Right lobe of liver (tissue), 6 donors: ENCODE results near the gene DDX24. TPM values are rescaled to one million over a fixed set of nuclear protein-coding genes. Genes with fewer than 3 reads are reported as not detected.

Experiments
- ATAC-seq, 4 donors: fragments of 200-7000 bp; cut with Tn5 transposase; one replicate each; pipeline ENCODE4 v1.9.1; 2020; ENCODE audit warnings: mild to moderate bottlenecking in 4 of 4, moderate library complexity in 4 of 4
- DNase-seq, 3 donors: peaks; one replicate each; pipeline ENCODE4 v3.0.0-alpha.2; 2020
- H3K27ac ChIP-seq, 3 donors: fragments of 200-600 bp; one replicate each; pipeline ENCODE4 v1.8.0; 2022
- H3K27me3 ChIP-seq, 2 donors: fragments of 200-600 bp; one replicate each; pipeline ENCODE4 v1.8.0; 2022
- H3K36me3 ChIP-seq, 4 donors: fragments of 200-600 bp; sonication (generic) in 1 of 4; one replicate each; pipeline versions ENCODE4 v1.5.1 to v1.8.0; 2017 to 2022; ENCODE audit warnings: control low read depth in 1 of 4
- H3K4me1 ChIP-seq, 4 donors: fragments of 200-600 bp; sonication (generic) in 1 of 4; one replicate each; pipeline versions ENCODE4 v1.5.1 to v1.8.0; 2017 to 2022; ENCODE audit warnings: control low read depth in 1 of 4
- H3K4me3 ChIP-seq, 3 donors: fragments of 200-600 bp; one replicate each; pipeline ENCODE4 v1.8.0; 2022
- H3K9me3 ChIP-seq, 4 donors: fragments of 200-600 bp; sonication (generic) in 1 of 4; one replicate each; pipeline versions ENCODE4 v1.5.1 to v1.8.0; 2017 to 2022; ENCODE audit warnings: control low read depth in 1 of 4
- CTCF ChIP-seq, 4 donors: fragments of 200-600 bp in 3 of 4; fragments of 450-650 bp in 1 of 4; IDR thresholded peaks; one replicate each; pipeline versions ENCODE4 v1.5.1 to v1.8.0; 2016 to 2022; ENCODE audit warnings: antibody characterized with exemption in 4 of 4, mild to moderate bottlenecking in 2 of 4
- POLR2A ChIP-seq: fragments of 450-650 bp; IDR thresholded peaks from one replicate; pipeline ENCODE4 v1.6.1; 2017; ENCODE audit warnings: antibody characterized with exemption, mild to moderate bottlenecking
- WGBS: methylation state at CpG from one replicate; pipeline ENCODE4 v1.1.6; 2018; ENCODE audit warnings: low coverage, low lambda C conversion rate; ENCODE audit not compliant: insufficient coverage; ENCODE audit errors: missing lambda C conversion rate; 5-methylcytosine and 5-hydroxymethylcytosine counted together
- intact Hi-C, 2 donors: fragments of 100-400 bp; cut with DNase I; formaldehyde crosslinking; loops; one replicate each; pipeline versions ENCODE4 v1.11.2 to v1.14.1; 2022
- total RNA-seq, 6 experiments: library from RNA; depleted of rRNA in 2 of 6; stranded (reverse); fragments of >200 nt in 2 of 6; fragmentation: NEBNext Ultra II Directional in 3 of 6; extraction: Animal tissue kit (Norgen Biotek cat#: 25700) in 3 of 6; gene quantifications; one replicate each; pipeline versions ENCODE4 v1.1.0 to v1.2.4, GENCODE V29; 2016 to 2023
- donor health status: DM: no; HTN: yes; CAD: no.
- donor health status: DM: no; HTN: no; CAD: no.
- donor health status: DM: no; HTN: no; CAD: no.
- donor health status: DM: no; HTN: yes; CAD: no.
- donor health status: DM: no; HTN: yes; CAD: no.

Gene DDX24
- total RNA-seq, 6 experiments from 2014 or later, result 47.8 to 74.0 (median 63.6) TPM

GRCh38 chr14:94043756-94044475 lies 37.1 kb downstream of the DDX24 start:
- Histone ChIP-seq H3K9me3 (no peaks in the 10 kb centered on the region), H3K36me3 (peaks cover 0 to 23% (median 10%) of the 10 kb centered on the region in 4 donors), H3K27ac (no peak overlapping the region), H3K4me3 (no peak overlapping the region), H3K27me3 (no peaks in the 10 kb centered on the region), H3K4me1 (peaks cover 0 to 8% (median 0%) of the 10 kb centered on the region in 4 donors)
- TF ChIP-seq CTCF (IDR thresholded peaks at IDR 0.05), result no peak
- no peak for TF ChIP-seq POLR2A
- DNase-seq, result no peak
- intact Hi-C loops, result loop anchor here (10.0 kb wide), 1 partner anchor 81 kb away; the partner anchor contains the start of gene IFI27L2 (in 2 of the 2)
- peak in 1 of 4 donors; percentile 15 for ATAC-seq
- 88% methylated on average over 8 of the region's 14 CpGs for WGBS

- Histone ChIP-seq H3K36me3 (peaks cover 0 to 17% (median 9%) of the 10 kb centered on the region in 4 donors), H3K9me3 (no peaks in the 10 kb centered on the region), H3K27me3 (no peaks in the 10 kb centered on the region), H3K4me3 (no peak overlapping the region), H3K4me1 (peaks cover 0 to 8% (median 0%) of the 10 kb centered on the region in 4 donors), H3K27ac (no peak overlapping the region)
- DNase-seq, result no peak
- intact Hi-C loops, result loop anchor here (10.0 kb wide), 1 partner anchor 82 kb away; the partner anchor contains the start of gene IFI27L2 (in 2 of the 2)
- TF ChIP-seq CTCF (IDR thresholded peaks at IDR 0.05) (no peak), POLR2A (no peak)
- peak in 1 of 4 donors; percentile 3 for ATAC-seq
- 87% methylated on average over 7 of the region's 13 CpGs for WGBS
These were observed 37.8 kb downstream of the DDX24 start for GRCh38 chr14:94043111-94043755.

- intact Hi-C loops, result loop anchor here (10.0 kb wide), 1 partner anchor 82 kb away; the partner anchor contains the start of gene IFI27L2 (in 2 of the 2)
- ATAC-seq (peak; percentile 5 to 25 (median 16)), DNase-seq (no peak)
- H3K9me3 ChIP-seq, result no peaks in the 10 kb centered on the region
- TF ChIP-seq POLR2A (no peak), CTCF (IDR thresholded peaks at IDR 0.05) (no peak)
- no peak overlapping the region for H3K4me3 ChIP-seq
- peaks cover 0 to 12% (median 6%) of the 10 kb centered on the region in 4 donors for H3K36me3 ChIP-seq
- H3K4me1 ChIP-seq, result peaks cover 0 to 8% (median 0%) of the 10 kb centered on the region in 4 donors
- no peak overlapping the region for H3K27ac ChIP-seq
- no peaks in the 10 kb centered on the region for H3K27me3 ChIP-seq
- WGBS, result 76% methylated on average over 3 of the region's 12 CpGs
These were observed 38.4 kb downstream of the DDX24 start for GRCh38 chr14:94042433-94043091.

GRCh38 chr14:94041551-94042346 lies 39.3 kb downstream of the DDX24 start:
- Histone ChIP-seq H3K9me3 (no peaks in the 10 kb centered on the region), H3K36me3 (peaks cover 0 to 4% (median 2%) of the 10 kb centered on the region in 4 donors), H3K27ac (no peak overlapping the region), H3K4me3 (no peak overlapping the region), H3K4me1 (peaks cover 0 to 8% (median 0%) of the 10 kb centered on the region in 4 donors), H3K27me3 (no peaks in the 10 kb centered on the region)
- peak in 1 of 3 donors; percentile 68 for DNase-seq
- TF ChIP-seq CTCF (IDR thresholded peaks at IDR 0.05) (no peak), POLR2A (no peak)
- intact Hi-C loops, result loop anchor here (10.0 kb wide), 1 partner anchor 83 kb away; the partner anchor contains the start of gene IFI27L2 (in 2 of the 2)
- ATAC-seq, result peak; percentile 47 to 95 (median 69)
- 60% methylated on average over 1 of the region's 18 CpGs for WGBS
